Activated CD4-positive, CD25-positive, alpha-beta regulatory T cell treated with anti-CD3 and anti-CD28 coated beads, Interleukin-2, amount 50 U/mL, for 24 hours (primary cell): ENCODE data around the gene DEFB110.

Experiments used
- ATAC-seq, 2 donors: fragments of 150-1000 bp; cut with Tn5 transposase; one replicate each; pipeline ENCODE4 v1.10.0; 2021; ENCODE audit warnings: mild to moderate bottlenecking in 1 of 2, moderate library complexity in 1 of 2

DEFB110 gene

GRCh38 chr6:50021894-50022293 lies at the start of gene DEFB110:
TSS of gene DEFB110 (minus strand) at chr6:50021994. CDS start at chr6:50021935, 59 bp downstream.
- ATAC-seq: no peak

- no peak for ATAC-seq
These were observed 48.3 kb upstream of the DEFB110 start for GRCh38 chr6:50070101-50070500.

GRCh38 chr6:50062051-50062450 lies 40.3 kb upstream of the DEFB110 start:
- no peak for ATAC-seq

GRCh38 chr6:50056242-50056641 lies 34.4 kb upstream of the DEFB110 start:
- no peak for ATAC-seq

- ATAC-seq: no peak
These were observed 28.0 kb upstream of the DEFB110 start, which contains the start of gene DEFB112 for GRCh38 chr6:50049829-50050228. TSS of gene DEFB112 (minus strand) at chr6:50049929. CDS start at chr6:50049869, 60 bp downstream.

GRCh38 chr6:50047026-50047425 lies 25.2 kb upstream of the DEFB110 start:
- no peak for ATAC-seq

- no peak for ATAC-seq
These were observed 9.2 kb upstream of the DEFB110 start for GRCh38 chr6:50030777-50031562.

GRCh38 chr6:50030350-50030749 lies 8.6 kb upstream of the DEFB110 start:
- no peak for ATAC-seq

- no peak for ATAC-seq
These were observed 3.5 kb upstream of the DEFB110 start for GRCh38 chr6:50025258-50025657.

- no peak for ATAC-seq
These were observed 14.0 kb downstream of the DEFB110 start for GRCh38 chr6:50007819-50008218.

GRCh38 chr6:50003139-50003538 lies 18.7 kb downstream of the DEFB110 start:
- ATAC-seq: no peak

- no peak for ATAC-seq
These were observed 26.5 kb downstream of the DEFB110 start for GRCh38 chr6:49995278-49995677.

GRCh38 chr6:49988900-49989299 lies 32.9 kb downstream of the DEFB110 start:
- no peak for ATAC-seq

- no peak for ATAC-seq
These were observed 34.0 kb downstream of the DEFB110 start for GRCh38 chr6:49987749-49988148.

GRCh38 chr6:49986551-49986950 lies 35.2 kb downstream of the DEFB110 start:
- no peak for ATAC-seq

GRCh38 chr6:49982046-49982445 lies 39.7 kb downstream of the DEFB110 start:
- no peak for ATAC-seq

GRCh38 chr6:49980898-49981297 lies 40.9 kb downstream of the DEFB110 start:
- no peak for ATAC-seq

GRCh38 chr6:49979584-49979983 lies 42.2 kb downstream of the DEFB110 start:
- no peak for ATAC-seq

GRCh38 chr6:49978332-49979226 lies 43.2 kb downstream of the DEFB110 start:
- ATAC-seq: no peak

GRCh38 chr6:49969605-49970004 lies 52.2 kb downstream of the DEFB110 start, which contains the start of gene DEFB113:
TSS of gene DEFB113 (minus strand) at chr6:49969625. CDS start at chr6:49969625, 0 bp downstream.
- ATAC-seq: no peak
